ENCODE measurements around the gene KAZN. TPM values are rescaled to one million over a fixed set of nuclear protein-coding genes. Genes with fewer than 3 reads are reported as not detected.
A peak's percentile ranks its signal among the peaks of the same experiment; 100 is the strongest.

The KAZN gene
- polyA plus RNA-seq, 1 experiment, result 3.7 TPM

GRCh38 chr1:14826731-14827326 lies 228.3 kb downstream of the KAZN start:
- TF ChIP-seq CTCF (IDR thresholded peaks at IDR 0.05; ENCODE audit: low read depth, low read length), result no peak
- Histone ChIP-seq H3K4me3 (ENCODE audit: low read depth, low read length) (no peak overlapping the region), H3K27me3 (ENCODE audit: control insufficient read depth, insufficient read depth, low read length) (peaks cover 2% of the 10 kb centered on the region), H3K27ac (ENCODE audit: low read depth, low read length) (peak overlapping the region; percentile 57), H3K9me3 (ENCODE audit: control insufficient read depth, insufficient read depth, low read length) (no peaks in the 10 kb centered on the region; the same call in 1 of the 2 replicates)
- ChIA-PET CTCF (interaction anchor here (1.2 kb wide), 1 partner anchor 220 kb away, joined by 3 read pairs; no protein-coding TSS in a partner anchor), POLR2A (no interaction called here)
- no peak for DNase-seq (ENCODE audit: low read depth, low spot score)

GRCh38 chr1:14827870-14828269 lies 229.4 kb downstream of the KAZN start:
- Histone ChIP-seq H3K27ac (ENCODE audit: low read depth, low read length) (no peak overlapping the region), H3K4me3 (ENCODE audit: low read depth, low read length) (no peak overlapping the region), H3K27me3 (ENCODE audit: control insufficient read depth, insufficient read depth, low read length) (peaks cover 2% of the 10 kb centered on the region), H3K9me3 (ENCODE audit: control insufficient read depth, insufficient read depth, low read length) (no peaks in the 10 kb centered on the region; the same call in 1 of the 2 replicates)
- no peak for DNase-seq (ENCODE audit: low read depth, low spot score)
- ChIA-PET CTCF (interaction anchor here (1.2 to 2.4 kb wide), 2 partner anchors 219 kb away, joined by 3 to 7 read pairs; no protein-coding TSS in a partner anchor), POLR2A (no interaction called here)
- TF ChIP-seq CTCF (IDR thresholded peaks at IDR 0.05; ENCODE audit: low read depth, low read length), result no peak

- no peak for TF ChIP-seq CTCF (IDR thresholded peaks at IDR 0.05; ENCODE audit: low read depth, low read length)
- H3K27ac ChIP-seq (ENCODE audit: low read depth, low read length), result no peak overlapping the region
- H3K4me3 ChIP-seq (ENCODE audit: low read depth, low read length), result no peak overlapping the region
- no peak for DNase-seq (ENCODE audit: low read depth, low spot score)
- H3K9me3 ChIP-seq (ENCODE audit: control insufficient read depth, insufficient read depth, low read length), result no peaks in the 10 kb centered on the region; the same call in 1 of the 2 replicates
- CTCF ChIA-PET, result interaction anchor here (2.4 kb wide), 1 partner anchor 218 kb away, joined by 7 read pairs; no protein-coding TSS in a partner anchor
- POLR2A ChIA-PET, result no interaction called here
- H3K27me3 ChIP-seq (ENCODE audit: control insufficient read depth, insufficient read depth, low read length), result peaks cover 2% of the 10 kb centered on the region
Observed at GRCh38 chr1:14828665-14829064, 230.2 kb downstream of the KAZN start.

GRCh38 chr1:14835725-14836124 lies 237.2 kb downstream of the KAZN start:
- Histone ChIP-seq H3K9me3 (ENCODE audit: control insufficient read depth, insufficient read depth, low read length) (no peaks in the 10 kb centered on the region; the same call in 1 of the 2 replicates), H3K27ac (ENCODE audit: low read depth, low read length) (peak overlapping the region; percentile 39), H3K27me3 (ENCODE audit: control insufficient read depth, insufficient read depth, low read length) (no peaks in the 10 kb centered on the region), H3K4me3 (ENCODE audit: low read depth, low read length) (no peak overlapping the region)
- peak; percentile 4 for DNase-seq (ENCODE audit: low read depth, low spot score)
- POLR2A ChIA-PET, result no interaction called here
- TF ChIP-seq CTCF (IDR thresholded peaks at IDR 0.05; ENCODE audit: low read depth, low read length), result no peak
- CTCF ChIA-PET, result interaction anchor here (1.3 kb wide), 1 partner anchor 192 kb away, joined by 5 read pairs; no protein-coding TSS in a partner anchor

- no peak for TF ChIP-seq CTCF (IDR thresholded peaks at IDR 0.05; ENCODE audit: low read depth, low read length)
- no peak for DNase-seq (ENCODE audit: low read depth, low spot score)
- ChIA-PET POLR2A (no interaction called here), CTCF (interaction anchor here (0.8 kb wide), 1 partner anchor 454 kb away, joined by 3 read pairs; no protein-coding TSS in a partner anchor)
- peaks cover 7% of the 10 kb centered on the region for H3K9me3 ChIP-seq (ENCODE audit: control insufficient read depth, insufficient read depth, low read length)
- no peaks in the 10 kb centered on the region for H3K27me3 ChIP-seq (ENCODE audit: control insufficient read depth, insufficient read depth, low read length)
- H3K4me3 ChIP-seq (ENCODE audit: low read depth, low read length), result no peak overlapping the region
- H3K27ac ChIP-seq (ENCODE audit: low read depth, low read length), result no peak overlapping the region
Observed at GRCh38 chr1:14836426-14837140, 238.1 kb downstream of the KAZN start.
